Lung microvascular endothelial cell (primary cell): ENCODE results near the gene LHFPL6. TPM values are rescaled to one million over a fixed set of nuclear protein-coding genes. Genes with fewer than 3 reads are reported as not detected.

Source experiments
- DNase-seq, 2 donors: peaks; one replicate each; pipeline versions ENCODE4 v3.0.0 to v3.0.0-alpha.2; 2010; ENCODE audit warnings: low read depth in 2 of 2
- total RNA-seq: library from RNA; depleted of rRNA; stranded (reverse); fragments of >200 nt; gene quantifications from 2 replicates; pipeline ENCODE4 v1.2.1, GENCODE V29; 2014

The LHFPL6 gene
- total RNA-seq, 1 donor from 2014 or later, result 72.6 TPM

GRCh38 chr13:39468306-39468705, 134.7 kb downstream of the LHFPL6 start:
- no peak for DNase-seq

- DNase-seq, result no peak
Observed at GRCh38 chr13:39463611-39464010, 139.4 kb downstream of the LHFPL6 start.

- no peak for DNase-seq
Observed at GRCh38 chr13:39462906-39463305, 140.1 kb downstream of the LHFPL6 start.

- DNase-seq, result no peak
Observed at GRCh38 chr13:39462428-39462827, 140.6 kb downstream of the LHFPL6 start.

GRCh38 chr13:39461685-39462266, 141.2 kb downstream of the LHFPL6 start:
- DNase-seq, result no peak

GRCh38 chr13:39457274-39457673, 145.7 kb downstream of the LHFPL6 start:
- DNase-seq, result no peak

GRCh38 chr13:39455521-39456175, 147.3 kb downstream of the LHFPL6 start:
- DNase-seq, result peak in 1 of 2 donors; percentile 40

GRCh38 chr13:39452834-39453233, 150.2 kb downstream of the LHFPL6 start:
- DNase-seq, result peak in 1 of 2 donors; percentile 4

- DNase-seq, result no peak
Observed at GRCh38 chr13:39452417-39452816, 150.6 kb downstream of the LHFPL6 start.

- DNase-seq, result peak; percentile 33 to 73
Observed at GRCh38 chr13:39451860-39452301, 151.1 kb downstream of the LHFPL6 start.

GRCh38 chr13:39451301-39451700, 151.7 kb downstream of the LHFPL6 start:
- peak; percentile 67 to 84 for DNase-seq

GRCh38 chr13:39450176-39450575, 152.8 kb downstream of the LHFPL6 start:
- no peak for DNase-seq

- no peak for DNase-seq
Observed at GRCh38 chr13:39448834-39449233, 154.2 kb downstream of the LHFPL6 start.

GRCh38 chr13:39446865-39447264, 156.1 kb downstream of the LHFPL6 start:
- DNase-seq, result no peak

GRCh38 chr13:39444866-39445265, 158.1 kb downstream of the LHFPL6 start:
- no peak for DNase-seq

- no peak for DNase-seq
Observed at GRCh38 chr13:39433651-39434050, 169.3 kb downstream of the LHFPL6 start.

GRCh38 chr13:39432196-39432595, 170.8 kb downstream of the LHFPL6 start:
- no peak for DNase-seq

- DNase-seq, result peak; percentile 7 to 31
Observed at GRCh38 chr13:39422845-39423565, 180.0 kb downstream of the LHFPL6 start.

GRCh38 chr13:39419876-39420275, 183.1 kb downstream of the LHFPL6 start:
- no peak for DNase-seq

- no peak for DNase-seq
Observed at GRCh38 chr13:39419068-39419467, 183.9 kb downstream of the LHFPL6 start.

- no peak for DNase-seq
Observed at GRCh38 chr13:39418424-39418823, 184.6 kb downstream of the LHFPL6 start.

- DNase-seq, result peak; percentile 42 to 52
Observed at GRCh38 chr13:39417643-39418042, 185.3 kb downstream of the LHFPL6 start.

GRCh38 chr13:39417131-39417530, 185.9 kb downstream of the LHFPL6 start:
- no peak for DNase-seq
